K562 (cell line): Measurements from ENCODE around the gene SRSF11. TPM values are rescaled to one million over a fixed set of nuclear protein-coding genes. Genes with fewer than 3 reads are reported as not detected.
A peak's percentile ranks its signal among the peaks of the same experiment; 100 is the strongest.

Experiments
- FOSL1 ChIP-seq: fragments of 200-800 bp; sonication (Bioruptor generic); conservative IDR thresholded peaks from 2 replicates; pipeline ENCODE4 v1.6.1; 2016; ENCODE audit warnings: missing genetic modification characterization, missing compliant biosample characterization
- GTF2A2 ChIP-seq: IDR thresholded peaks from 2 replicates; pipeline ENCODE4 v1.6.1; 2016; ENCODE audit warnings: mild to moderate bottlenecking, missing genetic modification characterization, missing compliant biosample characterization
- HMG20B ChIP-seq: fragments of 250-450 bp; sonication (Bioruptor Pico); IDR thresholded peaks from 2 replicates; pipeline ENCODE4 v1.5.0; 2021; ENCODE audit warnings: mild to moderate bottlenecking
- KLF13 ChIP-seq: fragments of 450-650 bp; IDR thresholded peaks from 2 replicates; pipeline ENCODE4 v1.6.1; 2016; ENCODE audit warnings: missing genetic modification characterization, low read depth, mild to moderate bottlenecking, missing compliant biosample characterization, moderate library complexity, borderline replicate concordance
- XRCC3 ChIP-seq: fragments of 450-650 bp; IDR thresholded peaks from 2 replicates; pipeline ENCODE4 v1.6.1; 2017; ENCODE audit warnings: mild to moderate bottlenecking, moderate library complexity
- polyA plus RNA-seq, 8 experiments: library from polyadenylated mRNA; depleted of rRNA in 4 of 8; stranded (reverse) in 5 of 8; unstranded in 3 of 8; fragments of >200 nt; fragmentation: Nextera tagmentation in 2 of 8; fragmentation: Illumina TruSeq in 1 of 8; extraction: Ambion mirVana in 2 of 8; extraction: Trizol in 1 of 8; gene quantifications; 2 replicates each; pipeline versions ENCODE4 v1.2.1 to v1.2.3, GENCODE V29; 2011 to 2014; ENCODE audit warnings: inconsistent platforms in 1 of 8, missing spikeins in 1 of 8
- total RNA-seq, 7 experiments: library from RNA; depleted of rRNA in 6 of 7; stranded (reverse); fragments of >200 nt in 6 of 7; fragmentation: Illumina TruSeq in 2 of 7; extraction: Trizol in 2 of 7; gene quantifications; 2 replicates each; pipeline versions ENCODE4 v1.2.1 to v1.2.3, GENCODE V29; 2011 to 2021; ENCODE audit warnings: low replicate concordance in 1 of 7
- TF ChIP-seq, protein P1 (sequence below): fragments of 200-800 bp; sonication (Bioruptor generic); IDR thresholded peaks from 2 replicates; pipeline ENCODE4 v1.6.1; 2016; ENCODE audit warnings: missing genetic modification characterization, missing compliant biosample characterization
- TF ChIP-seq, protein P2 (sequence below): sonication (generic); formaldehyde crosslinking; IDR thresholded peaks from 2 replicates; pipeline ENCODE4 v1.8.0; 2022; ENCODE audit warnings: mild to moderate bottlenecking, low read depth, missing genetic modification reagents
- TF ChIP-seq, protein P3 (sequence below): fragments of 250-450 bp; sonication (Bioruptor Pico); IDR thresholded peaks from 2 replicates; pipeline ENCODE4 v1.4.0; 2020
- TF ChIP-seq, protein P4 (sequence below): fragments of 450-650 bp; IDR thresholded peaks from 2 replicates; pipeline ENCODE4 v1.6.1; 2016; ENCODE audit warnings: borderline replicate concordance

Gene SRSF11
- total and polyA plus RNA-seq, 9 of the 15 experiments (the other 6 are each of a cell fraction or from before 2014, with no cell fraction given) = 76.9 to 418 (median 190) TPM

DNA sequence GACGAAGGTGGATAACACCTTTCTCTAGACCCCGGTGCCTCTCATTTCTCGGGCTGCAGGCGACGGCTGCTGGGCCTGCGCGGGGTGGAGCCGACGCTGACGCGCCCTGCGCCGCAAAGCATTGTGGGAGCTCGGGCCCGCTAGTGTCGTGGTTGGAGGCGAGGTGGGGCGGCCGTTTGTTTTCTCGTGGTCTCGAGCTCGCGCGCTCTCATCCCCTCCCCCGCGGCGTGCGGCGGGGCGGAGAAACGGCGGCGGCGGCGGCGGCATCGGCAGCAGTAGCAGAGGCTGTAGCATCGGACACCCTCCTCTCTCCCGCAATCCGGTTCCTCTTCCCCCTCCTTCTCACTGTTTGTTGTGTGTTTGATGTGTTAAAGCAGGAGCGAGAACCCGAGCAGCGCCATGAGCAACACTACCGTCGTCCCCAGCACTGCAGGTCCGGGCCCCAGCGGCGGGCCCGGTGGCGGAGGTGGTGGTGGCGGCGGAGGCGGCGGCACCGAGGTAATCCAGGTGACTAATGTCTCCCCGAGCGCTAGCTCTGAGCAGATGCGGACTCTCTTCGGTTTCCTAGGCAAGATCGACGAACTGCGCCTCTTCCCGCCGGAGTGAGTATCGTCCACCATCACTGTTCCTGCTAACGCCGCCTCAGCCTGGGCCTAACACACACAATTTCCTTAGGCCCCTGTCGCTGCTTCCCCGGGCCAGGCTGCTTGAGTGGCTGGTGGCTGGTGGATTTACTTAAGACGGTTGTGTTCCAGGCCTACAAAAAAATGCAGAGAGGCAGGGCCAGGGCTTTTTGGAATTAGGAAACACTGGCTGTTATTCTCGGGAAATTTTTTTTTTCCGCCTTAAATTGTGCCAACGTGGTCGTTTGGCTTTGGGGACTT is at the start of gene SRSF11 (continued):
- TF ChIP-seq, protein P1, sequence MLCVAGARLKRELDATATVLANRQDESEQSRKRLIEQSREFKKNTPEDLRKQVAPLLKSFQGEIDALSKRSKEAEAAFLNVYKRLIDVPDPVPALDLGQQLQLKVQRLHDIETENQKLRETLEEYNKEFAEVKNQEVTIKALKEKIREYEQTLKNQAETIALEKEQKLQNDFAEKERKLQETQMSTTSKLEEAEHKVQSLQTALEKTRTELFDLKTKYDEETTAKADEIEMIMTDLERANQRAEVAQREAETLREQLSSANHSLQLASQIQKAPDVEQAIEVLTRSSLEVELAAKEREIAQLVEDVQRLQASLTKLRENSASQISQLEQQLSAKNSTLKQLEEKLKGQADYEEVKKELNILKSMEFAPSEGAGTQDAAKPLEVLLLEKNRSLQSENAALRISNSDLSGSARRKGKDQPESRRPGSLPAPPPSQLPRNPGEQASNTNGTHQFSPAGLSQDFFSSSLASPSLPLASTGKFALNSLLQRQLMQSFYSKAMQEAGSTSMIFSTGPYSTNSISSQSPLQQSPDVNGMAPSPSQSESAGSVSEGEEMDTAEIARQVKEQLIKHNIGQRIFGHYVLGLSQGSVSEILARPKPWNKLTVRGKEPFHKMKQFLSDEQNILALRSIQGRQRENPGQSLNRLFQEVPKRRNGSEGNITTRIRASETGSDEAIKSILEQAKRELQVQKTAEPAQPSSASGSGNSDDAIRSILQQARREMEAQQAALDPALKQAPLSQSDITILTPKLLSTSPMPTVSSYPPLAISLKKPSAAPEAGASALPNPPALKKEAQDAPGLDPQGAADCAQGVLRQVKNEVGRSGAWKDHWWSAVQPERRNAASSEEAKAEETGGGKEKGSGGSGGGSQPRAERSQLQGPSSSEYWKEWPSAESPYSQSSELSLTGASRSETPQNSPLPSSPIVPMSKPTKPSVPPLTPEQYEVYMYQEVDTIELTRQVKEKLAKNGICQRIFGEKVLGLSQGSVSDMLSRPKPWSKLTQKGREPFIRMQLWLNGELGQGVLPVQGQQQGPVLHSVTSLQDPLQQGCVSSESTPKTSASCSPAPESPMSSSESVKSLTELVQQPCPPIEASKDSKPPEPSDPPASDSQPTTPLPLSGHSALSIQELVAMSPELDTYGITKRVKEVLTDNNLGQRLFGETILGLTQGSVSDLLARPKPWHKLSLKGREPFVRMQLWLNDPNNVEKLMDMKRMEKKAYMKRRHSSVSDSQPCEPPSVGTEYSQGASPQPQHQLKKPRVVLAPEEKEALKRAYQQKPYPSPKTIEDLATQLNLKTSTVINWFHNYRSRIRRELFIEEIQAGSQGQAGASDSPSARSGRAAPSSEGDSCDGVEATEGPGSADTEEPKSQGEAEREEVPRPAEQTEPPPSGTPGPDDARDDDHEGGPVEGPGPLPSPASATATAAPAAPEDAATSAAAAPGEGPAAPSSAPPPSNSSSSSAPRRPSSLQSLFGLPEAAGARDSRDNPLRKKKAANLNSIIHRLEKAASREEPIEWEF = no peak
- TF ChIP-seq, protein P2, sequence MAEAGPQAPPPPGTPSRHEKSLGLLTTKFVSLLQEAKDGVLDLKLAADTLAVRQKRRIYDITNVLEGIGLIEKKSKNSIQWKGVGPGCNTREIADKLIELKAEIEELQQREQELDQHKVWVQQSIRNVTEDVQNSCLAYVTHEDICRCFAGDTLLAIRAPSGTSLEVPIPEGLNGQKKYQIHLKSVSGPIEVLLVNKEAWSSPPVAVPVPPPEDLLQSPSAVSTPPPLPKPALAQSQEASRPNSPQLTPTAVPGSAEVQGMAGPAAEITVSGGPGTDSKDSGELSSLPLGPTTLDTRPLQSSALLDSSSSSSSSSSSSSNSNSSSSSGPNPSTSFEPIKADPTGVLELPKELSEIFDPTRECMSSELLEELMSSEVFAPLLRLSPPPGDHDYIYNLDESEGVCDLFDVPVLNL (CRISPR knock-in tag) = peak; percentile 74; the same call in 1 of the 2 replicates
- TF ChIP-seq, protein P3, sequence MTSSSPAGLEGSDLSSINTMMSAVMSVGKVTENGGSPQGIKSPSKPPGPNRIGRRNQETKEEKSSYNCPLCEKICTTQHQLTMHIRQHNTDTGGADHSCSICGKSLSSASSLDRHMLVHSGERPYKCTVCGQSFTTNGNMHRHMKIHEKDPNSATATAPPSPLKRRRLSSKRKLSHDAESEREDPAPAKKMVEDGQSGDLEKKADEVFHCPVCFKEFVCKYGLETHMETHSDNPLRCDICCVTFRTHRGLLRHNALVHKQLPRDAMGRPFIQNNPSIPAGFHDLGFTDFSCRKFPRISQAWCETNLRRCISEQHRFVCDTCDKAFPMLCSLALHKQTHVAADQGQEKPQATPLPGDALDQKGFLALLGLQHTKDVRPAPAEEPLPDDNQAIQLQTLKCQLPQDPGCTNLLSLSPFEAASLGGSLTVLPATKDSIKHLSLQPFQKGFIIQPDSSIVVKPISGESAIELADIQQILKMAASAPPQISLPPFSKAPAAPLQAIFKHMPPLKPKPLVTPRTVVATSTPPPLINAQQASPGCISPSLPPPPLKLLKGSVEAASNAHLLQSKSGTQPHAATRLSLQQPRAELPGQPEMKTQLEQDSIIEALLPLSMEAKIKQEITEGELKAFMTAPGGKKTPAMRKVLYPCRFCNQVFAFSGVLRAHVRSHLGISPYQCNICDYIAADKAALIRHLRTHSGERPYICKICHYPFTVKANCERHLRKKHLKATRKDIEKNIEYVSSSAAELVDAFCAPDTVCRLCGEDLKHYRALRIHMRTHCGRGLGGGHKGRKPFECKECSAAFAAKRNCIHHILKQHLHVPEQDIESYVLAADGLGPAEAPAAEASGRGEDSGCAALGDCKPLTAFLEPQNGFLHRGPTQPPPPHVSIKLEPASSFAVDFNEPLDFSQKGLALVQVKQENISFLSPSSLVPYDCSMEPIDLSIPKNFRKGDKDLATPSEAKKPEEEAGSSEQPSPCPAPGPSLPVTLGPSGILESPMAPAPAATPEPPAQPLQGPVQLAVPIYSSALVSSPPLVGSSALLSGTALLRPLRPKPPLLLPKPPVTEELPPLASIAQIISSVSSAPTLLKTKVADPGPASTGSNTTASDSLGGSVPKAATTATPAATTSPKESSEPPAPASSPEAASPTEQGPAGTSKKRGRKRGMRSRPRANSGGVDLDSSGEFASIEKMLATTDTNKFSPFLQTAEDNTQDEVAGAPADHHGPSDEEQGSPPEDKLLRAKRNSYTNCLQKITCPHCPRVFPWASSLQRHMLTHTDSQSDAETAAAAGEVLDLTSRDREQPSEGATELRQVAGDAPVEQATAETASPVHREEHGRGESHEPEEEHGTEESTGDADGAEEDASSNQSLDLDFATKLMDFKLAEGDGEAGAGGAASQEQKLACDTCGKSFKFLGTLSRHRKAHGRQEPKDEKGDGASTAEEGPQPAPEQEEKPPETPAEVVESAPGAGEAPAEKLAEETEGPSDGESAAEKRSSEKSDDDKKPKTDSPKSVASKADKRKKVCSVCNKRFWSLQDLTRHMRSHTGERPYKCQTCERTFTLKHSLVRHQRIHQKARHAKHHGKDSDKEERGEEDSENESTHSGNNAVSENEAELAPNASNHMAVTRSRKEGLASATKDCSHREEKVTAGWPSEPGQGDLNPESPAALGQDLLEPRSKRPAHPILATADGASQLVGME = 0 out of 2 replicates have a peak, but pooled peaks have one; percentile 82
- TF ChIP-seq GTF2A2 (tag) (no peak), HMG20B (CRISPR knock-in tag) (no peak), KLF13 (tag) (peak; percentile 63; the same call in 1 of the 2 replicates), FOSL1 (tag) (no peak), XRCC3 (no peak)
- TF ChIP-seq, protein P4, sequence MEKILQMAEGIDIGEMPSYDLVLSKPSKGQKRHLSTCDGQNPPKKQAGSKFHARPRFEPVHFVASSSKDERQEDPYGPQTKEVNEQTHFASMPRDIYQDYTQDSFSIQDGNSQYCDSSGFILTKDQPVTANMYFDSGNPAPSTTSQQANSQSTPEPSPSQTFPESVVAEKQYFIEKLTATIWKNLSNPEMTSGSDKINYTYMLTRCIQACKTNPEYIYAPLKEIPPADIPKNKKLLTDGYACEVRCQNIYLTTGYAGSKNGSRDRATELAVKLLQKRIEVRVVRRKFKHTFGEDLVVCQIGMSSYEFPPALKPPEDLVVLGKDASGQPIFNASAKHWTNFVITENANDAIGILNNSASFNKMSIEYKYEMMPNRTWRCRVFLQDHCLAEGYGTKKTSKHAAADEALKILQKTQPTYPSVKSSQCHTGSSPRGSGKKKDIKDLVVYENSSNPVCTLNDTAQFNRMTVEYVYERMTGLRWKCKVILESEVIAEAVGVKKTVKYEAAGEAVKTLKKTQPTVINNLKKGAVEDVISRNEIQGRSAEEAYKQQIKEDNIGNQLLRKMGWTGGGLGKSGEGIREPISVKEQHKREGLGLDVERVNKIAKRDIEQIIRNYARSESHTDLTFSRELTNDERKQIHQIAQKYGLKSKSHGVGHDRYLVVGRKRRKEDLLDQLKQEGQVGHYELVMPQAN = peak; percentile 72; the same call in 1 of the 2 replicates
